ENCODE data around the gene GRIP2. TPM values are rescaled to one million over a fixed set of nuclear protein-coding genes. Genes with fewer than 3 reads are reported as not detected.

GRIP2 gene
- polyA plus RNA-seq, 1 donor from 2014 or later = 8.6 TPM

- H3K79me2 ChIP-seq (replicated peaks; ENCODE audit: insufficient read depth, low read length) = no peaks in the 10 kb centered on the region
- no peak overlapping the region for H3K27ac ChIP-seq (ENCODE audit: low read length)
- H3K9me2 ChIP-seq (ENCODE audit: insufficient read depth, low read length) = no peaks in the 10 kb centered on the region
- H3K27me3 ChIP-seq (ENCODE audit: insufficient read depth, low read depth, low read length) = no peaks in the 10 kb centered on the region
- no peak overlapping the region for H3K4me3 ChIP-seq (ENCODE audit: low read length)
- H3K4me2 ChIP-seq (ENCODE audit: low read length) = no peak overlapping the region
- no peaks in the 10 kb centered on the region for H3K9me3 ChIP-seq (ENCODE audit: low read length)
- H4K20me1 ChIP-seq (ENCODE audit: insufficient read depth) = no peaks in the 10 kb centered on the region
- no peak for TF ChIP-seq POLR2AphosphoS5 (IDR thresholded peaks at IDR 0.05)
- H3K9ac ChIP-seq (ENCODE audit: low read length) = no peak overlapping the region
- no peaks in the 10 kb centered on the region for H3K36me3 ChIP-seq (ENCODE audit: insufficient read depth, low read length)
- H2AFZ ChIP-seq (ENCODE audit: low read depth, low read length) = no peak overlapping the region
- H3F3A ChIP-seq (ENCODE audit: insufficient read depth, low read length, poor library complexity, severe bottlenecking) = no peaks in the 10 kb centered on the region
These were observed 13.7 kb upstream of the GRIP2 start for GRCh38 chr3:14553871-14554270.

DNA sequence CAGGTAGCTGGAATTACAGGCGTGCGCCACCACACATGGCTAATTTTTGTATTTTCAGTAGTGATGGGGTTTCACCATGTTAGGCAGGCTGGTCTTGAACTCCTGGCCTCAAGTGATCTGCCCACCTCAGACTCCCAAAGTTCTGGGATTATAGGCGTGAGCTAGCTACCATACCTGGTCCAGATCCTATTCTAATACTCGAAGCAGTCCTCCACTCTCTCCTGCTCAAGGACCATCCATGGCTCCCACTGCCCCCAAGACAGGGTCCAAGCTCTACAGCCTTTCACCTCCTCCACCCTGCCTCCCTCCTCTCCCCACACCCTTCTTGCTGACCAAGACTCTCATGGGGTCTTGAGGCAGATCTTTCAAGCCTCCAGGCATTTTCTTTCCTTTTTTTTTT lies 12.6 kb upstream of the GRIP2 start:
- no peak overlapping the region for H3K4me2 ChIP-seq (ENCODE audit: low read length)
- no peaks in the 10 kb centered on the region for H3K36me3 ChIP-seq (ENCODE audit: insufficient read depth, low read length)
- H3K27me3 ChIP-seq (ENCODE audit: insufficient read depth, low read depth, low read length) = no peaks in the 10 kb centered on the region
- H3K27ac ChIP-seq (ENCODE audit: low read length) = no peak overlapping the region
- H3K9me2 ChIP-seq (ENCODE audit: insufficient read depth, low read length) = no peaks in the 10 kb centered on the region
- H4K20me1 ChIP-seq (ENCODE audit: insufficient read depth) = no peaks in the 10 kb centered on the region
- H3K9me3 ChIP-seq (ENCODE audit: low read length) = no peaks in the 10 kb centered on the region
- H3K9ac ChIP-seq (ENCODE audit: low read length) = no peak overlapping the region
- TF ChIP-seq EZH2 (IDR thresholded peaks at IDR 0.05; ENCODE audit: borderline replicate concordance, insufficient read depth, low read length, poor library complexity, severe bottlenecking) = no peak
- no peak for TF ChIP-seq POLR2AphosphoS5 (IDR thresholded peaks at IDR 0.05)
- TF ChIP-seq TAF1 (IDR thresholded peaks at IDR 0.05; ENCODE audit: low read depth) = no peak
- TF ChIP-seq MXI1 (conservative IDR thresholded peaks at IDR 0.05; ENCODE audit: poor library complexity, severe bottlenecking) = no peak
- no peak for TF ChIP-seq SMC3 (conservative IDR thresholded peaks at IDR 0.05; ENCODE audit: poor library complexity)
- no peak for TF ChIP-seq EP300 (conservative IDR thresholded peaks at IDR 0.05; ENCODE audit: poor library complexity, severe bottlenecking)
- no peaks in the 10 kb centered on the region for H3K79me2 ChIP-seq (replicated peaks; ENCODE audit: insufficient read depth, low read length)
- no peaks in the 10 kb centered on the region for H3F3A ChIP-seq (ENCODE audit: insufficient read depth, low read length, poor library complexity, severe bottlenecking)
- H2AFZ ChIP-seq (ENCODE audit: low read depth, low read length) = no peak overlapping the region
- H3K4me3 ChIP-seq (ENCODE audit: low read length) = no peak overlapping the region

GRCh38 chr3:14552041-14552648 lies 12.0 kb upstream of the GRIP2 start:
- Histone ChIP-seq H3K4me3 (ENCODE audit: low read length) (no peak overlapping the region), H3K4me2 (ENCODE audit: low read length) (no peak overlapping the region), H3K9me3 (ENCODE audit: low read length) (no peaks in the 10 kb centered on the region), H3K27ac (ENCODE audit: low read length) (no peak overlapping the region), H4K20me1 (ENCODE audit: insufficient read depth) (no peaks in the 10 kb centered on the region), H3K79me2 (replicated peaks; ENCODE audit: insufficient read depth, low read length) (no peaks in the 10 kb centered on the region), H3F3A (ENCODE audit: insufficient read depth, low read length, poor library complexity, severe bottlenecking) (no peaks in the 10 kb centered on the region), H3K9ac (ENCODE audit: low read length) (no peak overlapping the region), H3K36me3 (ENCODE audit: insufficient read depth, low read length) (no peaks in the 10 kb centered on the region), H3K27me3 (ENCODE audit: insufficient read depth, low read depth, low read length) (no peaks in the 10 kb centered on the region), H3K9me2 (ENCODE audit: insufficient read depth, low read length) (no peaks in the 10 kb centered on the region), H2AFZ (ENCODE audit: low read depth, low read length) (no peak overlapping the region)
- TF ChIP-seq CTCF (IDR thresholded peaks at IDR 0.05; ENCODE audit: poor library complexity, severe bottlenecking) (no peak), SMC3 (conservative IDR thresholded peaks at IDR 0.05; ENCODE audit: poor library complexity) (no peak)
